CD14-positive monocyte (primary cell): ENCODE results near the gene NPAS3. TPM values are rescaled to one million over a fixed set of nuclear protein-coding genes. Genes with fewer than 3 reads are reported as not detected.

Source experiments
- DNase-seq, 3 donors: peaks; one replicate each; pipeline ENCODE4 v3.0.0-alpha.2; 2011 to 2022
- H2AFZ ChIP-seq: 2 replicates; pipeline ENCODE4 v1.6.0; 2012; ENCODE audit warnings: mild to moderate bottlenecking, low read depth, low read length, inconsistent platforms; ENCODE audit not compliant: insufficient read depth, poor library complexity, severe bottlenecking
- H3K27ac ChIP-seq, 2 donors: 1 replicate in 1 of 2; 2 replicates in 1 of 2; pipeline ENCODE4 v1.5.1; 2012 to 2013; ENCODE audit warnings: low read length in 2 of 2, control low read depth in 1 of 2, inconsistent platforms in 1 of 2, low read depth in 1 of 2, mild to moderate bottlenecking in 1 of 2
- H3K27me3 ChIP-seq, 2 donors: one replicate each; pipeline versions ENCODE4 v1.6.0 to v1.6.1; 2011 to 2013; ENCODE audit warnings: low read length in 2 of 2; ENCODE audit not compliant: control insufficient read depth in 2 of 2, insufficient read depth in 2 of 2
- H3K36me3 ChIP-seq, 2 donors: replicated peaks in 1 of 2; 1 replicate in 1 of 2; 2 replicates in 1 of 2; pipeline versions ENCODE4 v1.5.1 to v1.6.1; 2012 to 2013; ENCODE audit warnings: low read length in 2 of 2, control low read depth in 1 of 2, inconsistent platforms in 1 of 2, mild to moderate bottlenecking in 1 of 2; ENCODE audit not compliant: insufficient read depth in 2 of 2, control insufficient read depth in 1 of 2
- H3K4me1 ChIP-seq, 2 donors: 1 replicate in 1 of 2; 2 replicates in 1 of 2; pipeline versions ENCODE4 v1.5.1 to v1.6.1; 2012 to 2013; ENCODE audit warnings: low read length in 2 of 2, control low read depth in 1 of 2, inconsistent platforms in 1 of 2, mild to moderate bottlenecking in 1 of 2, moderate library complexity in 1 of 2; ENCODE audit not compliant: insufficient read depth in 2 of 2, control insufficient read depth in 1 of 2
- H3K4me2 ChIP-seq: replicated peaks from 2 replicates; pipeline ENCODE3; 2012; ENCODE audit warnings: low read length, moderate library complexity, mild to moderate bottlenecking; ENCODE audit not compliant: poor library complexity, severe bottlenecking; ENCODE audit errors: extremely low read depth
- H3K4me3 ChIP-seq, 3 experiments: fragments of 200-600 bp in 1 of 3; sonication (generic) in 1 of 3; replicated peaks in 1 of 3; 1 replicate in 2 of 3; 2 replicates in 1 of 3; pipeline ENCODE4 v1.5.1; 2011 to 2013; ENCODE audit warnings: low read length in 3 of 3, mild to moderate bottlenecking in 3 of 3, control low read depth in 2 of 3, low read depth in 2 of 3, inconsistent platforms in 1 of 3, moderate library complexity in 1 of 3
- H3K79me2 ChIP-seq: 2 replicates; pipeline ENCODE4 v1.6.0; 2012; ENCODE audit warnings: mild to moderate bottlenecking, control low read depth, inconsistent platforms, low read length, moderate library complexity; ENCODE audit not compliant: insufficient read depth
- H3K9ac ChIP-seq: 2 replicates; pipeline ENCODE4 v1.6.0; 2017; ENCODE audit warnings: low read length, mild to moderate bottlenecking; ENCODE audit not compliant: insufficient read depth, poor library complexity, severe bottlenecking
- H3K9me3 ChIP-seq, 2 donors: replicated peaks in 1 of 2; 1 replicate in 1 of 2; 2 replicates in 1 of 2; pipeline versions ENCODE4 v1.5.1 to v1.6.1; 2012 to 2013; ENCODE audit warnings: low read length in 2 of 2, control low read depth in 1 of 2; ENCODE audit not compliant: control insufficient read depth in 1 of 2, insufficient read depth in 1 of 2
- H4K20me1 ChIP-seq: 2 replicates; pipeline ENCODE4 v1.6.0; 2012; ENCODE audit warnings: mild to moderate bottlenecking, low read length, control low read depth, moderate library complexity; ENCODE audit not compliant: insufficient read depth
- H3K27ac Mint-ChIP-seq, 7 donors: one replicate each; pipeline ENCODE4 v1.8.0; 2020; ENCODE audit warnings: mild to moderate bottlenecking in 7 of 7, mixed read lengths in 7 of 7, moderate library complexity in 6 of 7, inconsistent platforms in 2 of 7
- H3K27me3 Mint-ChIP-seq, 3 donors: one replicate each; pipeline ENCODE4 v1.8.0; 2021 to 2022; ENCODE audit warnings: low read depth in 3 of 3, mild to moderate bottlenecking in 3 of 3, mixed read lengths in 3 of 3, moderate library complexity in 3 of 3, inconsistent platforms in 1 of 3
- H3K36me3 Mint-ChIP-seq, 2 donors: one replicate each; pipeline ENCODE4 v1.8.0; 2020; ENCODE audit warnings: mixed read lengths in 2 of 2, inconsistent platforms in 1 of 2, mild to moderate bottlenecking in 1 of 2
- H3K4me1 Mint-ChIP-seq: one replicate; pipeline ENCODE4 v1.8.0; 2020; ENCODE audit warnings: mild to moderate bottlenecking, mixed read lengths
- H3K4me3 Mint-ChIP-seq, 2 donors: one replicate each; pipeline ENCODE4 v1.8.0; 2020; ENCODE audit warnings: mild to moderate bottlenecking in 2 of 2, mixed read lengths in 2 of 2, moderate library complexity in 1 of 2
- H3K9me3 Mint-ChIP-seq, 7 donors: one replicate each; pipeline ENCODE4 v1.8.0; 2020 to 2022; ENCODE audit warnings: mixed read lengths in 7 of 7, mild to moderate bottlenecking in 6 of 7, moderate library complexity in 6 of 7, inconsistent platforms in 2 of 7
- WGBS: methylation state at CpG from one replicate; pipeline ENCODE4 v1.1.5; 2013; ENCODE audit warnings: missing lambda C conversion rate; ENCODE audit not compliant: insufficient coverage; 5-methylcytosine and 5-hydroxymethylcytosine counted together
- intact Hi-C, 2 donors: fragments of 100-400 bp; cut with micrococcal nuclease; formaldehyde crosslinking; loops; one replicate each; pipeline versions ENCODE4 v1.15.0 to v1.15.1; 2023
- polyA plus RNA-seq, 3 donors: library from polyadenylated mRNA; depleted of rRNA in 1 of 3; unstranded in 2 of 3; stranded (reverse) in 1 of 3; fragments of 300-500 nt in 2 of 3; fragments of >200 nt in 1 of 3; fragmentation: Illumina TruSeq in 2 of 3; gene quantifications; 1 replicate in 2 of 3; 2 replicates in 1 of 3; pipeline ENCODE4 v1.2.3, GENCODE V29; 2012 to 2021
- TF ChIP-seq, protein P1 (sequence below): fragments of 200-600 bp; IDR thresholded peaks from one replicate; pipeline ENCODE4 v1.8.0; 2022; ENCODE audit warnings: antibody characterized with exemption, mild to moderate bottlenecking

NPAS3 gene
- polyA plus RNA-seq, 3 donors = not detected

DNA sequence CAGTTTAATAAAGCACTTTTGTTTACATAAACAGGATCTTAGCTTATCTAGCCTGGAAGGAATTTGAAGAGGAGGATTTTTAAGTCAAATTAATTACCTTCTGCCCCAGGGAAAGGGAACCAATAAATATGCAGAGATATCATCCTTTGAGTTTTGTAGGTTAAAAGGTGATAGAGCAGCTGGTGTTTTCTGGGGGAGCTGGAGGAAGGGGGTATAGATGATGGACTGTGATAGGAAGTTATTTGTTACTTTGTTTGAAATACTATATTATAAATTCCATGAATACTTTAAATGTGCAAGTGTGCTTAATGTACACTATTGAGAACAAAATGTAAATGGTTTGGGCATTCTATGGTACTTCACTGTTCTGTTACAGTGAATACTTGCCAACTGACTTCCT lies 55.2 kb downstream of the NPAS3 start:
- TF ChIP-seq, protein P1, sequence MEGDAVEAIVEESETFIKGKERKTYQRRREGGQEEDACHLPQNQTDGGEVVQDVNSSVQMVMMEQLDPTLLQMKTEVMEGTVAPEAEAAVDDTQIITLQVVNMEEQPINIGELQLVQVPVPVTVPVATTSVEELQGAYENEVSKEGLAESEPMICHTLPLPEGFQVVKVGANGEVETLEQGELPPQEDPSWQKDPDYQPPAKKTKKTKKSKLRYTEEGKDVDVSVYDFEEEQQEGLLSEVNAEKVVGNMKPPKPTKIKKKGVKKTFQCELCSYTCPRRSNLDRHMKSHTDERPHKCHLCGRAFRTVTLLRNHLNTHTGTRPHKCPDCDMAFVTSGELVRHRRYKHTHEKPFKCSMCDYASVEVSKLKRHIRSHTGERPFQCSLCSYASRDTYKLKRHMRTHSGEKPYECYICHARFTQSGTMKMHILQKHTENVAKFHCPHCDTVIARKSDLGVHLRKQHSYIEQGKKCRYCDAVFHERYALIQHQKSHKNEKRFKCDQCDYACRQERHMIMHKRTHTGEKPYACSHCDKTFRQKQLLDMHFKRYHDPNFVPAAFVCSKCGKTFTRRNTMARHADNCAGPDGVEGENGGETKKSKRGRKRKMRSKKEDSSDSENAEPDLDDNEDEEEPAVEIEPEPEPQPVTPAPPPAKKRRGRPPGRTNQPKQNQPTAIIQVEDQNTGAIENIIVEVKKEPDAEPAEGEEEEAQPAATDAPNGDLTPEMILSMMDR = no peak
- intact Hi-C loops = no loop called here

DNA sequence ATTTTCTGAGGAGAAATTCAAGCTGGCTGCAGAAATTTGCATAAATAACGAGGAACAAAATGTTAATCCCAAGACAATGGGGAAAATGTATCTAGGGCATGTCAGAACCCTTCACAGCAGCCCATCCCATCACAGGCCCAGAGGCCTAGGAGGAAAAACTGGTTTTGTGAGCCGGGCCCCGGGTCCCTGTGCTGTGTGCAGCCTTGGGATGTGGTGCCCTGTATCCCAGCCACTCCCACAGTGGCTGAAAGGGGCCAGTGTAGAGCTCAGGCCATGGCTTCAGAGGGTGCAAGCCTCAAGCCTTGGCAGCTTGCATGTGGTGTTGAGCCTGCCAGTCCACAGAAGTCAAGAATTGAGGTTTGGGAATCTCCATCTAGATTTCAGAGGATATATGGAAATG lies 57.7 kb downstream of the NPAS3 start:
- H3K79me2 ChIP-seq = no peaks in the 10 kb centered on the region
- H3K9ac ChIP-seq = no peak overlapping the region
- Mint-ChIP-seq H3K36me3 (no peaks in the 10 kb centered on the region), H3K4me3 (no peak overlapping the region), H3K27ac (no peak overlapping the region), H3K9me3 (peaks cover 0 to 9% (median 4%) of the 10 kb centered on the region in 7 donors), H3K4me1 (no peaks in the 10 kb centered on the region), H3K27me3 (peaks cover 0 to 3% (median 0%) of the 10 kb centered on the region in 3 donors)
- intact Hi-C loops = no loop called here
- no peaks in the 10 kb centered on the region for H4K20me1 ChIP-seq
- H3K9me3 ChIP-seq = peaks cover 0 to 2% of the 10 kb centered on the region in 2 donors
- no peaks in the 10 kb centered on the region for H3K36me3 ChIP-seq
- no peaks in the 10 kb centered on the region for H3K4me1 ChIP-seq
- TF ChIP-seq, protein P1 = no peak
- no peak for DNase-seq
- 86% methylated on average over 2 of the region's 3 CpGs for WGBS
- H3K27ac ChIP-seq = no peak overlapping the region
- H3K4me3 ChIP-seq = no peak overlapping the region
- H3K4me2 ChIP-seq = no peak overlapping the region
- no peak overlapping the region for H2AFZ ChIP-seq
- no peaks in the 10 kb centered on the region for H3K27me3 ChIP-seq

More for the DNA sequence above, 55.2 kb downstream of the NPAS3 start:
- Histone ChIP-seq H3K4me3 (no peak overlapping the region), H3K4me2 (no peak overlapping the region), H3K9me3 (peaks cover 0 to 3% of the 10 kb centered on the region in 2 donors), H3K4me1 (no peaks in the 10 kb centered on the region), H3K36me3 (no peaks in the 10 kb centered on the region), H4K20me1 (no peaks in the 10 kb centered on the region), H3K9ac (no peak overlapping the region), H3K27me3 (no peaks in the 10 kb centered on the region), H3K27ac (no peak overlapping the region), H3K79me2 (no peaks in the 10 kb centered on the region), H2AFZ (no peak overlapping the region)
- DNase-seq = no peak
- Mint-ChIP-seq H3K9me3 (peaks cover 0 to 13% (median 7%) of the 10 kb centered on the region in 7 donors), H3K27ac (no peak overlapping the region), H3K4me3 (no peak overlapping the region), H3K36me3 (no peaks in the 10 kb centered on the region), H3K4me1 (no peaks in the 10 kb centered on the region), H3K27me3 (peaks cover 0 to 3% (median 0%) of the 10 kb centered on the region in 3 donors)
